GOT3 (cell line): ENCODE data around the gene SST.
A peak's percentile ranks its signal among the peaks of the same experiment; 100 is the strongest.

Experiments
- DNase-seq: peaks from one replicate; lab custom pipeline; 2025; ENCODE audit warnings: mixed read lengths; lab: John Stamatoyannopoulos, UW

The SST gene

GRCh38 chr3:187669675-187670504, at the start of gene SST:
Gene SST (minus strand): TSS chr3:187670394. CDS start chr3:187670291, 103 bp downstream.
- no peak for DNase-seq

GRCh38 chr3:187719628-187720336, 49.6 kb upstream of the SST start:
- no peak for DNase-seq

- DNase-seq, result no peak
Measured at GRCh38 chr3:187718802-187719201, 48.6 kb upstream of the SST start.

GRCh38 chr3:187717572-187717971, 47.4 kb upstream of the SST start:
- no peak for DNase-seq

- DNase-seq, result peak; percentile 58
Measured at GRCh38 chr3:187714404-187714979, 44.3 kb upstream of the SST start.

- no peak for DNase-seq
Measured at GRCh38 chr3:187713504-187713903, 43.3 kb upstream of the SST start.

- no peak for DNase-seq
Measured at GRCh38 chr3:187709155-187709554, 39.0 kb upstream of the SST start.

- DNase-seq, result no peak
Measured at GRCh38 chr3:187708696-187709095, 38.5 kb upstream of the SST start.

- DNase-seq, result no peak
Measured at GRCh38 chr3:187706971-187707370, 36.8 kb upstream of the SST start.

GRCh38 chr3:187705164-187705563, 35.0 kb upstream of the SST start:
- DNase-seq, result no peak

- DNase-seq, result no peak
Measured at GRCh38 chr3:187702507-187703033, 32.4 kb upstream of the SST start, which contains the start of gene RTP2. Gene RTP2 (minus strand): TSS chr3:187702557. CDS start chr3:187702128, 429 bp downstream.

GRCh38 chr3:187700249-187700648, 30.1 kb upstream of the SST start:
- DNase-seq, result no peak

- no peak for DNase-seq
Measured at GRCh38 chr3:187698499-187699399, 28.6 kb upstream of the SST start.

- no peak for DNase-seq
Measured at GRCh38 chr3:187696021-187696420, 25.8 kb upstream of the SST start.

- no peak for DNase-seq
Measured at GRCh38 chr3:187695449-187695848, 25.3 kb upstream of the SST start.

- DNase-seq, result no peak
Measured at GRCh38 chr3:187694801-187695200, 24.6 kb upstream of the SST start.

- DNase-seq, result no peak
Measured at GRCh38 chr3:187693431-187693830, 23.2 kb upstream of the SST start.

- DNase-seq, result no peak
Measured at GRCh38 chr3:187689984-187690383, 19.8 kb upstream of the SST start.

- DNase-seq, result no peak
Measured at GRCh38 chr3:187686621-187687273, 16.6 kb upstream of the SST start.

GRCh38 chr3:187685948-187686347, 15.8 kb upstream of the SST start:
- DNase-seq, result no peak

GRCh38 chr3:187684880-187685279, 14.7 kb upstream of the SST start:
- DNase-seq, result no peak
